ENCODE results near the gene RNF214.

The RNF214 gene

GRCh38 chr11:117290809-117291396 is 58.4 kb downstream of the RNF214 start, which contains the start of gene BACE1-AS:
Gene BACE1-AS (plus strand): TSS chr11:117291346.
- TF ChIP-seq CTCF (IDR thresholded peaks at IDR 0.05; ENCODE audit: low read depth, low read length, missing control alignments) = no peak
- no peak within 1 kb of the TSS for H3K4me3 ChIP-seq (ENCODE audit: low read depth, low read length)
- no peak for DNase-seq (ENCODE audit: low read depth)
- in situ Hi-C loops (cut with HindIII; ENCODE audit: low sequenced_read_pairs) = no loop called here

GRCh38 chr11:117292616-117293015 is 60.1 kb downstream of the RNF214 start:
- no peak for DNase-seq (ENCODE audit: low read depth)
- no peak overlapping the region for H3K4me3 ChIP-seq (ENCODE audit: low read depth, low read length)
- in situ Hi-C loops (cut with HindIII; ENCODE audit: low sequenced_read_pairs) = no loop called here
- TF ChIP-seq CTCF (IDR thresholded peaks at IDR 0.05; ENCODE audit: low read depth, low read length, missing control alignments) = no peak

- no peak for DNase-seq (ENCODE audit: low read depth)
- no peak for TF ChIP-seq CTCF (IDR thresholded peaks at IDR 0.05; ENCODE audit: low read depth, low read length, missing control alignments)
- in situ Hi-C loops (cut with HindIII; ENCODE audit: low sequenced_read_pairs) = no loop called here
- no peak overlapping the region for H3K4me3 ChIP-seq (ENCODE audit: low read depth, low read length)
These were observed 63.1 kb downstream of the RNF214 start for GRCh38 chr11:117295438-117296137.

GRCh38 chr11:117296881-117297280 is 64.4 kb downstream of the RNF214 start:
- no peak for DNase-seq (ENCODE audit: low read depth)
- in situ Hi-C loops (cut with HindIII; ENCODE audit: low sequenced_read_pairs) = no loop called here
- TF ChIP-seq CTCF (IDR thresholded peaks at IDR 0.05; ENCODE audit: low read depth, low read length, missing control alignments) = no peak
- H3K4me3 ChIP-seq (ENCODE audit: low read depth, low read length) = no peak overlapping the region

GRCh38 chr11:117298195-117298594 is 65.7 kb downstream of the RNF214 start:
- DNase-seq (ENCODE audit: low read depth) = no peak
- in situ Hi-C loops (cut with HindIII; ENCODE audit: low sequenced_read_pairs) = no loop called here
- H3K4me3 ChIP-seq (ENCODE audit: low read depth, low read length) = no peak overlapping the region
- no peak for TF ChIP-seq CTCF (IDR thresholded peaks at IDR 0.05; ENCODE audit: low read depth, low read length, missing control alignments)

DNA sequence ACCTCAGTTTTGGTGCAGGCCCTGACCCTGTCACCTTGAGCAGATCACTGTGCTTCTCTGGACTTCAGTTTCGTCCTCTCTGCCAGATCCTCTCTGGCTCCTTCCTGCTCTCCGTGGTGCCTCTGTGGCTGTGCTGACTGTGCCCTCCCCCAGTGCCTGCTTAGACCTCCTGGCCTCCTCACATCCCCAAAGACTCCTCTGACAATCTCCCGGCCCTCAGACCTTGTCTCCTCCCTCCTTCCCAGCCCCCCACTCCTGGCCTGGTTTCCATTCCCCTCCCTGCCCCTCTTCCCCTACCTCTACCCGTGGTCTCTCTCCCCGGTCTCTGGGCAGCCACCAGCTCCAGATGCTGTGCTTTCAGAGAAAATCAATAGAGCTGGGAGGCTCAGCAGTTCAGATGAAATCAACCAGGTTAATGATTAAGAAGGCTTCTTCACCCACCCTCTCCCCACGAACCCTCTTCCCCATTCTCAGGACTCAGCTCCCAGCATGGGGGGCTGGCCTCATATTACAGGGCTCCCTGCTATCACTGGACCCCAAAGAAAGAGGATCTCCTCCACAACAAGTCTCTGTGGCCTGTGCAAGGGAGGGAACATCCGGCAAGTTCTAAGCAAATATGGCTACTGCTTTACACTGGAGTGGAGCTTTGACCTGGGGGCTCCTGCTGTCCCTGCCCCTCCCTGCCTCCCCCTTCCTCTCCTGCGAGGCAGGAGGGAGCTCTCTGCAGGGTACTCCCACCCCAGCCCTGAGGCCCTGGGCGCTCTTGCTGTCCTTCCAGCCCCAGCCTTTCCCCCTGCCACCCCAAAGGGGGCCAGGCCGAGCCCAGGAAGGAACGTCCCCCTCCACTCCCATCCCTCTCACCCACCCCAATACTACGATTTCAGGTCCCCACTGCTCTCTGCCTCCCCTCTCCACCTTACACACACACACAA is 67.1 kb downstream of the RNF214 start:
- DNase-seq (ENCODE audit: low read depth) = no peak
- no peak overlapping the region for H3K4me3 ChIP-seq (ENCODE audit: low read depth, low read length)
- in situ Hi-C loops (cut with HindIII; ENCODE audit: low sequenced_read_pairs) = no loop called here
- TF ChIP-seq CTCF (IDR thresholded peaks at IDR 0.05; ENCODE audit: low read depth, low read length, missing control alignments) = no peak

All from astrocyte of the cerebellum (primary cell).